CD4-positive, alpha-beta T cell (primary cell): Measurements from ENCODE around the gene MT1X. TPM values are rescaled to one million over a fixed set of nuclear protein-coding genes. Genes with fewer than 3 reads are reported as not detected.

Source experiments
- ATAC-seq: fragments of 200-7000 bp; cut with Tn5 transposase; one replicate; pipeline ENCODE4 v1.10.0; 2022; ENCODE audit warnings: mild to moderate bottlenecking; ENCODE audit not compliant: poor library complexity
- CTCF ChIA-PET: fragments of 350-600 bp; sonication (Branson Sonifier 250); formaldehyde crosslinking; loops from one replicate; lab custom pipeline; 2021; ENCODE audit warnings: antibody characterized with exemption, inconsistent platforms; lab: Charles Lee
- POLR2A ChIA-PET: fragments of 350-600 bp; sonication (Branson Sonifier 250); formaldehyde crosslinking; loops from one replicate; lab custom pipeline; 2021; ENCODE audit warnings: antibody characterized with exemption, inconsistent platforms; lab: Charles Lee
- DNase-seq, 14 experiments: peaks; one replicate each; pipeline ENCODE4 v3.0.0-alpha.2; 2013 to 2020; ENCODE audit warnings: mixed read lengths in 2 of 14
- H3K27ac ChIP-seq, 2 donors: one replicate each; pipeline versions ENCODE4 v1.5.1 to v1.7.0; 2013; ENCODE audit warnings: low read length in 2 of 2, low read depth in 1 of 2, mild to moderate bottlenecking in 1 of 2
- H3K27me3 ChIP-seq, 2 experiments: 1 replicate in 1 of 2; 2 replicates in 1 of 2; pipeline versions ENCODE4 v1.6.1 to v1.7.0; 2013; ENCODE audit warnings: low read length in 2 of 2, control low read depth in 1 of 2, mild to moderate bottlenecking in 1 of 2, moderate library complexity in 1 of 2; ENCODE audit not compliant: insufficient read depth in 2 of 2, control insufficient read depth in 1 of 2
- H3K36me3 ChIP-seq: one replicate; pipeline ENCODE4 v1.6.1; 2013; ENCODE audit warnings: low read length, control low read depth; ENCODE audit not compliant: insufficient read depth
- H3K4me1 ChIP-seq: one replicate; pipeline ENCODE4 v1.6.1; 2013; ENCODE audit warnings: low read length, control low read depth; ENCODE audit not compliant: insufficient read depth
- H3K4me3 ChIP-seq: one replicate; pipeline ENCODE4 v1.5.1; 2013; ENCODE audit warnings: mild to moderate bottlenecking, low read length, moderate library complexity
- H3K9me3 ChIP-seq, 2 experiments: 1 replicate in 1 of 2; 2 replicates in 1 of 2; pipeline versions ENCODE4 v1.6.1 to v1.7.0; 2013; ENCODE audit warnings: low read length in 2 of 2, mild to moderate bottlenecking in 2 of 2, control low read depth in 1 of 2, moderate library complexity in 1 of 2; ENCODE audit not compliant: control insufficient read depth in 1 of 2, insufficient read depth in 1 of 2
- H3K27ac Mint-ChIP-seq: one replicate; pipeline ENCODE4 v1.8.0; 2020; ENCODE audit warnings: mixed read lengths
- H3K27me3 Mint-ChIP-seq: one replicate; pipeline ENCODE4 v1.8.0; 2021; ENCODE audit warnings: mixed read lengths
- H3K36me3 Mint-ChIP-seq: one replicate; pipeline ENCODE4 v1.8.0; 2021; ENCODE audit warnings: low read depth, mixed read lengths
- H3K4me1 Mint-ChIP-seq: one replicate; pipeline ENCODE4 v1.8.0; 2021; ENCODE audit warnings: low read depth, mixed read lengths
- H3K4me3 Mint-ChIP-seq: one replicate; pipeline ENCODE4 v1.8.0; 2020; ENCODE audit warnings: mild to moderate bottlenecking, mixed read lengths
- H3K9me3 Mint-ChIP-seq: one replicate; pipeline ENCODE4 v1.8.0; 2020; ENCODE audit warnings: mixed read lengths
- intact Hi-C, 2 experiments: fragments of 100-400 bp; cut with DNase I in 1 of 2; cut with micrococcal nuclease in 1 of 2; formaldehyde crosslinking; loops; one replicate each; pipeline versions ENCODE4 v1.15.1 to v1.9.0; 2023 to 2025; cut with DNase I, micrococcal nuclease
- total RNA-seq, 174 experiments: library from RNA in 2 of 174; stranded (reverse) in 2 of 174; gene quantifications; one replicate each; pipeline ENCODE4 v1.2.3 and lab custom pipeline; 2021 to 2026
- TF ChIP-seq, protein P1 (sequence below): fragments of 200-600 bp; IDR thresholded peaks from one replicate; pipeline ENCODE4 v1.8.0; 2022; ENCODE audit warnings: antibody characterized with exemption, mild to moderate bottlenecking

Gene MT1X
- total RNA-seq, 2 experiments from 2014 or later, result 10.9 to 14.1 TPM

DNA sequence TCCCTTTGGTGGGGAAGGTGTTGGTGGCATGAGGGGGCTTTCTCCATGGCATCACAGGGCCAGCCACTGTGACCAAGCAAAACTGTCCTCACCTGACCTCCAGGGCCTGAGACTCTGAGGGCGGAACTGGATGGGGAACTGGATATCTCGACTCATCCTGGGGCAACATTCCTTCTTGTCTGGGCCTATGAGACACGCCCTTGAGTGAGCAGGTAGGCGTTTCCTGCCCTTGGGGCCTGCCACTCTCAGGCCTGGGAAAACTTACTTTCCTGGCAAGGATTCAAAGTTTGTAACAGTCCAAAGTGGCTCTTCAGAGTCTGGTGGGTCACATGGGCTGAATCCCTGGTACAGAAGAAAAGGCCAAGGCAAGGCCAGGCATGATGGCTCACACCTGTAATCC is 9.6 kb downstream of the MT1X start:
- Mint-ChIP-seq H3K27ac (no peak overlapping the region), H3K9me3 (no peaks in the 10 kb centered on the region), H3K27me3 (no peaks in the 10 kb centered on the region), H3K36me3 (no peaks in the 10 kb centered on the region), H3K4me1 (no peaks in the 10 kb centered on the region), H3K4me3 (no peak overlapping the region)
- Histone ChIP-seq H3K9me3 (peaks cover 0 to 13% of the 10 kb centered on the region in 2 experiments), H3K36me3 (no peaks in the 10 kb centered on the region), H3K27ac (no peak overlapping the region), H3K4me1 (no peaks in the 10 kb centered on the region), H3K27me3 (no peaks in the 10 kb centered on the region), H3K4me3 (no peak overlapping the region)
- intact Hi-C loops, result no loop called here
- no peak for DNase-seq
- TF ChIP-seq, protein P1, sequence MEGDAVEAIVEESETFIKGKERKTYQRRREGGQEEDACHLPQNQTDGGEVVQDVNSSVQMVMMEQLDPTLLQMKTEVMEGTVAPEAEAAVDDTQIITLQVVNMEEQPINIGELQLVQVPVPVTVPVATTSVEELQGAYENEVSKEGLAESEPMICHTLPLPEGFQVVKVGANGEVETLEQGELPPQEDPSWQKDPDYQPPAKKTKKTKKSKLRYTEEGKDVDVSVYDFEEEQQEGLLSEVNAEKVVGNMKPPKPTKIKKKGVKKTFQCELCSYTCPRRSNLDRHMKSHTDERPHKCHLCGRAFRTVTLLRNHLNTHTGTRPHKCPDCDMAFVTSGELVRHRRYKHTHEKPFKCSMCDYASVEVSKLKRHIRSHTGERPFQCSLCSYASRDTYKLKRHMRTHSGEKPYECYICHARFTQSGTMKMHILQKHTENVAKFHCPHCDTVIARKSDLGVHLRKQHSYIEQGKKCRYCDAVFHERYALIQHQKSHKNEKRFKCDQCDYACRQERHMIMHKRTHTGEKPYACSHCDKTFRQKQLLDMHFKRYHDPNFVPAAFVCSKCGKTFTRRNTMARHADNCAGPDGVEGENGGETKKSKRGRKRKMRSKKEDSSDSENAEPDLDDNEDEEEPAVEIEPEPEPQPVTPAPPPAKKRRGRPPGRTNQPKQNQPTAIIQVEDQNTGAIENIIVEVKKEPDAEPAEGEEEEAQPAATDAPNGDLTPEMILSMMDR, result no peak
- ChIA-PET CTCF (no interaction called here), POLR2A (no interaction called here)
- no peak for ATAC-seq

DNA sequence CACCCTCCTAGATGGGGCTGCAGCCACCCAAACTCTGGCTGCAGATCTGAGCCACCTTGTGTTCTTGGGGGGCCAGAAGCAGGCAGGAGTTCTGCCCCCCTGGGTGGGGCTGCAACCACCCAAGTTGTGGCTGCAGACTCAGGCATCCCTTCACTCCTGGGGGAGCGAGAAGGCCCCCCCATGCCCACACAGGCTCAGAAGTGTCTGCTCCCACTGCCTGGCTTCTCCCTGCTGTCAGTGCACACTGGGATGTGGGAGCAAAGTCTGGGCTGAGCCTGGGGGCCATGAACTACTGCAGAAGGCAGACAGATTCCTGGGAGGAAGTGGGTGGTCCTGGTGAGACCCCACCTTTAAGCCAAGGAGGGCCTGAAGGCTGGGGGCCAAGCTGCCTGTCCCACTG is 13.0 kb downstream of the MT1X start:
- H3K27ac ChIP-seq, result no peak overlapping the region
- Mint-ChIP-seq H3K27me3 (no peaks in the 10 kb centered on the region), H3K9me3 (no peaks in the 10 kb centered on the region), H3K27ac (no peak overlapping the region), H3K4me3 (no peak overlapping the region), H3K36me3 (no peaks in the 10 kb centered on the region), H3K4me1 (no peaks in the 10 kb centered on the region)
- DNase-seq (no peak), ATAC-seq (no peak)
- H3K9me3 ChIP-seq, result peaks cover 4 to 21% of the 10 kb centered on the region in 2 experiments
- intact Hi-C loops, result no loop called here
- no peaks in the 10 kb centered on the region for H3K27me3 ChIP-seq
- H3K4me3 ChIP-seq, result no peak overlapping the region
- TF ChIP-seq, protein P1, result no peak
- no peaks in the 10 kb centered on the region for H3K36me3 ChIP-seq
- CTCF ChIA-PET, result no interaction called here
- no peaks in the 10 kb centered on the region for H3K4me1 ChIP-seq
- POLR2A ChIA-PET, result no interaction called here

DNA sequence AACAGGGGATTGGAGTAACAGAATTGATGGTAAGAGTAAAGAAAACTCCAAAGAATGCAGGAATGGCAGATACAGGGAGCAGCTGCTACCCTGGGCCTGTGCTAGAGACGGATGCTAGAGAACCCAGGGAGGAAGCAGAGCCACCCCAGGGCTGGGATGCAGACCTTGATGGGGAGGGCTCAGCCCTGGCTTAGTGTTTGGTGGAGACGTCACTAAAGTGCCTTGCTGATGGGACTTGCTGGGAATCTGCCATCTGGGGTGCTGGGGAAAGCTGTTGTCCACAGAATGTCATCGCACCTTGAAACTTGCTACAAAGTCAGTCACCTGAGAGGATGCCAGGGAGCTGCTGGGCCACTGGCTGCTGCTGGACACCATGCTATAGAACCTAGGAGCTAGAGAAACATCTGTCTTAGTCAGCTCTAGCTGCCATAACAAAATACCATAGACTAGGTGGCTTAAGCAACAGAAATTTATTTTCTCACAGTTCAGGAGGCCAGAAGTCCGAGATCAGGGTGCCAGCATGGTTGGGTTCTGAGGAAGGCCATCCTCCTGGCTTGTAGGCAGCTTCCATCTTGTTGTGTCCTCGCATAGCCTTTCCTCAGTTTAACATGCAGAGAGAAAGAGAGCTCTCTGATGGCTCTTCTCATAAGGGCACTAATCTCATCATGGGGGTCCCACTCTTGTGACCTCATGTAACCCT is 15.3 kb downstream of the MT1X start:
- Mint-ChIP-seq H3K4me3 (no peak overlapping the region), H3K36me3 (no peaks in the 10 kb centered on the region), H3K9me3 (no peaks in the 10 kb centered on the region), H3K27me3 (no peaks in the 10 kb centered on the region), H3K27ac (no peak overlapping the region), H3K4me1 (peaks cover 9% of the 10 kb centered on the region)
- DNase-seq (no peak), ATAC-seq (no peak)
- POLR2A ChIA-PET, result no interaction called here
- peaks cover 4 to 17% of the 10 kb centered on the region in 2 experiments for H3K9me3 ChIP-seq
- no peak overlapping the region for H3K27ac ChIP-seq
- peaks cover 3% of the 10 kb centered on the region for H3K4me1 ChIP-seq
- H3K4me3 ChIP-seq, result no peak overlapping the region
- intact Hi-C loops, result no loop called here
- H3K27me3 ChIP-seq, result no peaks in the 10 kb centered on the region
- TF ChIP-seq, protein P1, result no peak
- no peaks in the 10 kb centered on the region for H3K36me3 ChIP-seq
- CTCF ChIA-PET, result no interaction called here
